HL-60 (cell line): ENCODE data around the gene SAP30.

Experiments
- DNase-seq, 2 experiments: peaks; one replicate each; pipeline ENCODE4 v3.0.0-alpha.2; 2010 to 2020; ENCODE audit warnings: low read depth in 1 of 2, low spot score in 1 of 2
- H3K27ac ChIP-seq: fragments of 250-450 bp; sonication (Bioruptor Pico); replicated peaks from 2 replicates; pipeline ENCODE4 v1.5.1; 2020; ENCODE audit warnings: mild to moderate bottlenecking, moderate library complexity
- H3K27me3 ChIP-seq: fragments of 250-450 bp; sonication (Bioruptor Pico); 2 replicates; pipeline ENCODE4 v1.5.1; 2021; ENCODE audit warnings: mild to moderate bottlenecking, moderate library complexity; ENCODE audit not compliant: insufficient read depth, poor library complexity, severe bottlenecking
- H3K4me3 ChIP-seq: replicated peaks from 2 replicates; pipeline ENCODE4 v1.5.1; 2011; ENCODE audit warnings: mild to moderate bottlenecking, control low read depth, low read length; ENCODE audit not compliant: insufficient read depth
- CTCF ChIP-seq: IDR thresholded peaks from one replicate; pipeline ENCODE4 v1.5.1; 2011; ENCODE audit warnings: low read length, control low read depth, inconsistent platforms; ENCODE audit not compliant: insufficient read depth
- GABPA ChIP-seq: IDR thresholded peaks from 2 replicates; pipeline ENCODE4 v1.6.1; 2012; ENCODE audit warnings: low read depth
- POLR2AphosphoS5 ChIP-seq: IDR thresholded peaks from 2 replicates; pipeline ENCODE4 v1.6.1; 2012; ENCODE audit warnings: low read depth
- SPI1 ChIP-seq: IDR thresholded peaks from 2 replicates; pipeline ENCODE4 v1.6.1; 2012; ENCODE audit warnings: low read depth, mild to moderate bottlenecking, borderline replicate concordance
- TF ChIP-seq, protein P1 (sequence below): IDR thresholded peaks from 2 replicates; pipeline ENCODE4 v1.6.1; 2012; ENCODE audit warnings: low read depth; ENCODE audit not compliant: insufficient replicate concordance

The SAP30 gene

GRCh38 chr4:173382349-173382748 lies 11.6 kb downstream of the SAP30 start:
- Histone ChIP-seq H3K27me3 (no peaks in the 10 kb centered on the region), H3K4me3 (no peak overlapping the region), H3K27ac (no peak overlapping the region)
- DNase-seq = no peak
- TF ChIP-seq GABPA (no peak), SPI1 (no peak), POLR2AphosphoS5 (no peak), CTCF (no peak)
- TF ChIP-seq, protein P1, sequence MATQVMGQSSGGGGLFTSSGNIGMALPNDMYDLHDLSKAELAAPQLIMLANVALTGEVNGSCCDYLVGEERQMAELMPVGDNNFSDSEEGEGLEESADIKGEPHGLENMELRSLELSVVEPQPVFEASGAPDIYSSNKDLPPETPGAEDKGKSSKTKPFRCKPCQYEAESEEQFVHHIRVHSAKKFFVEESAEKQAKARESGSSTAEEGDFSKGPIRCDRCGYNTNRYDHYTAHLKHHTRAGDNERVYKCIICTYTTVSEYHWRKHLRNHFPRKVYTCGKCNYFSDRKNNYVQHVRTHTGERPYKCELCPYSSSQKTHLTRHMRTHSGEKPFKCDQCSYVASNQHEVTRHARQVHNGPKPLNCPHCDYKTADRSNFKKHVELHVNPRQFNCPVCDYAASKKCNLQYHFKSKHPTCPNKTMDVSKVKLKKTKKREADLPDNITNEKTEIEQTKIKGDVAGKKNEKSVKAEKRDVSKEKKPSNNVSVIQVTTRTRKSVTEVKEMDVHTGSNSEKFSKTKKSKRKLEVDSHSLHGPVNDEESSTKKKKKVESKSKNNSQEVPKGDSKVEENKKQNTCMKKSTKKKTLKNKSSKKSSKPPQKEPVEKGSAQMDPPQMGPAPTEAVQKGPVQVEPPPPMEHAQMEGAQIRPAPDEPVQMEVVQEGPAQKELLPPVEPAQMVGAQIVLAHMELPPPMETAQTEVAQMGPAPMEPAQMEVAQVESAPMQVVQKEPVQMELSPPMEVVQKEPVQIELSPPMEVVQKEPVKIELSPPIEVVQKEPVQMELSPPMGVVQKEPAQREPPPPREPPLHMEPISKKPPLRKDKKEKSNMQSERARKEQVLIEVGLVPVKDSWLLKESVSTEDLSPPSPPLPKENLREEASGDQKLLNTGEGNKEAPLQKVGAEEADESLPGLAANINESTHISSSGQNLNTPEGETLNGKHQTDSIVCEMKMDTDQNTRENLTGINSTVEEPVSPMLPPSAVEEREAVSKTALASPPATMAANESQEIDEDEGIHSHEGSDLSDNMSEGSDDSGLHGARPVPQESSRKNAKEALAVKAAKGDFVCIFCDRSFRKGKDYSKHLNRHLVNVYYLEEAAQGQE = no peak

DNA sequence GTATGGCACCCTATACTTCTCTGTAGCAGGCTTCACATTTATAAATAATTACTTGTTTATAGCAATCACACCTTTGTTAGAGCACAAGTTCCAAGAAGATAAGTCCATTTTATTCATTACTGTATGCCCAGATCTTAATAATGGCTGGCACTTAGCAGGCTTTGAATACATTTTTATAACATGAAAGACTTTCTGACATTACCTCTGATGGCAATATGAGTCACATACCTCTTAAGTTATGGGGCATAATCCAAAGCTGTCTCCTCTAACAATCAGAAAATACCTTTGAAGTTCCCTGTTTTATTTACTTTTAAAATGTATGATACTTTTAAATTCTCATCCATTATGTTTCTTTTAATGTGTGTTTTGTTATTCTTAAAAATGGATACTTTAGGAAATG lies 16.0 kb downstream of the SAP30 start:
- DNase-seq = no peak
- H3K4me3 ChIP-seq = no peak overlapping the region
- TF ChIP-seq GABPA (no peak), POLR2AphosphoS5 (no peak), CTCF (no peak), SPI1 (no peak)
- TF ChIP-seq, protein P1 = no peak
- no peak overlapping the region for H3K27ac ChIP-seq
- no peaks in the 10 kb centered on the region for H3K27me3 ChIP-seq

GRCh38 chr4:173391701-173392100 lies 20.9 kb downstream of the SAP30 start:
- DNase-seq = no peak
- Histone ChIP-seq H3K4me3 (no peak overlapping the region), H3K27ac (no peak overlapping the region), H3K27me3 (no peaks in the 10 kb centered on the region)
- TF ChIP-seq CTCF (no peak), POLR2AphosphoS5 (no peak), SPI1 (no peak; the same call in 1 of the 2 replicates), GABPA (no peak)
- TF ChIP-seq, protein P1 = no peak
